IMR-90 (cell line): Measurements from ENCODE around the gene CTDP1. TPM values are rescaled to one million over a fixed set of nuclear protein-coding genes. Genes with fewer than 3 reads are reported as not detected.

Experiments used
- ATAC-seq: fragments of 200-7000 bp; cut with Tn5 transposase; 2 replicates; pipeline ENCODE4 v1.9.1; 2020; ENCODE audit warnings: low read depth, mild to moderate bottlenecking, moderate library complexity
- BruUV-seq: library from RNA; stranded (reverse); fragments of 400-500 nt; replicated peaks from 2 replicates; lab custom pipeline; 2021; lab: Mats Ljungman, UMichigan
- CTCF ChIA-PET: fragments of 300-600 bp; formaldehyde crosslinking; extraction: SDS; loops from one replicate; lab custom pipeline; 2021; ENCODE audit warnings: antibody characterized with exemption; lab: Yijun Ruan, JAX
- POLR2A ChIA-PET: fragments of 300-600 bp; sonication (Branson Sonifier 250); formaldehyde crosslinking; loops from one replicate; lab custom pipeline; 2022; ENCODE audit warnings: antibody characterized with exemption; ENCODE audit not compliant: unreplicated experiment; lab: Charles Lee
- DNase-seq: peaks from one replicate; pipeline ENCODE4 v3.0.0; 2013
- H2AFZ ChIP-seq: replicated peaks from 2 replicates; pipeline ENCODE3; 2013; ENCODE audit warnings: low read length, mild to moderate bottlenecking; ENCODE audit not compliant: poor library complexity
- H2AK5ac ChIP-seq: 2 replicates; pipeline ENCODE4 v1.6.1; 2013; ENCODE audit warnings: low read depth, low read length, inconsistent platforms
- H2AK9ac ChIP-seq: replicated peaks from 2 replicates; pipeline ENCODE3; 2013; ENCODE audit warnings: mild to moderate bottlenecking, low read depth, low read length, moderate library complexity; ENCODE audit not compliant: poor library complexity
- H2BK120ac ChIP-seq: 2 replicates; pipeline ENCODE4 v1.6.1; 2013; ENCODE audit warnings: low read depth, low read length, inconsistent platforms
- H2BK15ac ChIP-seq: 3 replicates; pipeline ENCODE4 v1.6.1; 2013; ENCODE audit warnings: low read depth, low read length, inconsistent platforms
- H2BK20ac ChIP-seq: 2 replicates; pipeline ENCODE4 v1.6.1; 2013; ENCODE audit warnings: low read depth, mild to moderate bottlenecking, inconsistent platforms, low read length, moderate library complexity
- H2BK5ac ChIP-seq: 2 replicates; pipeline ENCODE4 v1.6.1; 2013; ENCODE audit warnings: mild to moderate bottlenecking, low read depth, low read length, inconsistent platforms; ENCODE audit not compliant: poor library complexity, severe bottlenecking
- H3K14ac ChIP-seq: replicated peaks from 2 replicates; pipeline ENCODE4 v1.6.1; 2013; ENCODE audit warnings: low read depth, low read length, inconsistent platforms
- H3K18ac ChIP-seq: 2 replicates; pipeline ENCODE4 v1.6.1; 2013; ENCODE audit warnings: low read depth, low read length, control low read depth
- H3K23ac ChIP-seq: 2 replicates; pipeline ENCODE4 v1.6.1; 2013; ENCODE audit warnings: low read depth, low read length, inconsistent platforms
- H3K27ac ChIP-seq: 2 replicates; pipeline ENCODE4 v1.5.1; 2013; ENCODE audit warnings: mild to moderate bottlenecking, control low read depth, low read length; ENCODE audit not compliant: insufficient read depth
- H3K27me3 ChIP-seq: 2 replicates; pipeline ENCODE4 v1.6.1; 2013; ENCODE audit warnings: low read length; ENCODE audit not compliant: control insufficient read depth, insufficient read depth
- H3K36me3 ChIP-seq: 2 replicates; pipeline ENCODE4 v1.6.1; 2013; ENCODE audit warnings: low read length, mixed read lengths; ENCODE audit not compliant: control insufficient read depth, insufficient read depth
- H3K4ac ChIP-seq: 2 replicates; pipeline ENCODE4 v1.6.1; 2013; ENCODE audit warnings: low read depth, low read length, inconsistent platforms
- H3K4me1 ChIP-seq: 2 replicates; pipeline ENCODE4 v1.6.1; 2013; ENCODE audit warnings: low read length, mixed read lengths; ENCODE audit not compliant: control insufficient read depth, insufficient read depth
- H3K4me2 ChIP-seq: 2 replicates; pipeline ENCODE4 v1.6.1; 2013; ENCODE audit warnings: low read depth, mild to moderate bottlenecking, control low read depth, low read length, moderate library complexity
- H3K4me3 ChIP-seq: 2 replicates; pipeline ENCODE4 v1.5.1; 2013; ENCODE audit warnings: low read depth, mild to moderate bottlenecking, control low read depth, low read length, moderate library complexity; ENCODE audit not compliant: insufficient read depth
- H3K56ac ChIP-seq: 2 replicates; pipeline ENCODE4 v1.6.1; 2013; ENCODE audit warnings: low read length, inconsistent platforms; ENCODE audit not compliant: insufficient read depth; ENCODE audit errors: extremely low read depth
- H3K79me1 ChIP-seq, 2 experiments: 2 replicates each; pipeline ENCODE4 v1.6.1; 2013; ENCODE audit warnings: low read length in 2 of 2, inconsistent platforms in 1 of 2, low read depth in 1 of 2
- H3K9ac ChIP-seq: 2 replicates; pipeline ENCODE4 v1.6.1; 2013; ENCODE audit warnings: low read depth, low read length, control low read depth
- H3K9me1 ChIP-seq: 2 replicates; pipeline ENCODE4 v1.6.1; 2013; ENCODE audit warnings: low read length, inconsistent platforms; ENCODE audit not compliant: insufficient read depth
- H3K9me3 ChIP-seq: 2 replicates; pipeline ENCODE4 v1.6.1; 2013; ENCODE audit warnings: low read length; ENCODE audit not compliant: control insufficient read depth, insufficient read depth
- H4K20me1 ChIP-seq: 2 replicates; pipeline ENCODE4 v1.6.1; 2013; ENCODE audit warnings: low read length, inconsistent platforms; ENCODE audit not compliant: insufficient read depth
- H4K5ac ChIP-seq: 2 replicates; pipeline ENCODE4 v1.6.1; 2013; ENCODE audit warnings: mild to moderate bottlenecking, low read depth, low read length, control low read depth
- H4K8ac ChIP-seq, 2 experiments: 2 replicates each; pipeline ENCODE4 v1.6.1; 2013; ENCODE audit warnings: low read depth in 2 of 2, low read length in 2 of 2, control low read depth in 1 of 2, inconsistent platforms in 1 of 2
- H4K91ac ChIP-seq: 2 replicates; pipeline ENCODE4 v1.6.1; 2013; ENCODE audit warnings: low read depth, low read length, inconsistent platforms; ENCODE audit not compliant: insufficient read depth
- BHLHE40 ChIP-seq: fragments of 150-350 bp; IDR thresholded peaks from 2 replicates; pipeline ENCODE4 v1.6.1; 2016; ENCODE audit warnings: mild to moderate bottlenecking, low read depth, low read length
- CEBPB ChIP-seq: IDR thresholded peaks from 2 replicates; pipeline ENCODE4 v1.6.1; 2012; ENCODE audit warnings: low read depth, low read length, improper control_type of control experiment
- CHD1 ChIP-seq: IDR thresholded peaks from 2 replicates; pipeline ENCODE4 v1.6.1; 2012; ENCODE audit warnings: low read depth, low read length, improper control_type of control experiment
- CTCF ChIP-seq: conservative IDR thresholded peaks from 2 replicates; pipeline ENCODE4 v1.5.1; 2012; ENCODE audit warnings: mild to moderate bottlenecking, low read depth, low read length, improper control_type of control experiment
- FOS ChIP-seq: fragments of 150-350 bp; IDR thresholded peaks from 2 replicates; pipeline ENCODE4 v1.6.1; 2016; ENCODE audit warnings: low read depth, low read length
- MAFK ChIP-seq: IDR thresholded peaks from 2 replicates; pipeline ENCODE4 v1.6.1; 2012; ENCODE audit warnings: low read depth, low read length, improper control_type of control experiment
- MAZ ChIP-seq: IDR thresholded peaks from 2 replicates; pipeline ENCODE4 v1.6.1; 2012; ENCODE audit warnings: low read depth, mild to moderate bottlenecking, low read length, improper control_type of control experiment, moderate library complexity, borderline replicate concordance
- MXI1 ChIP-seq: IDR thresholded peaks from 2 replicates; pipeline ENCODE4 v1.6.1; 2012; ENCODE audit warnings: low read depth, mild to moderate bottlenecking, low read length, moderate library complexity, borderline replicate concordance
- NFE2L2 ChIP-seq: fragments of 150-350 bp; IDR thresholded peaks from 2 replicates; pipeline ENCODE4 v1.6.1; 2016; ENCODE audit warnings: low read depth, mild to moderate bottlenecking, low read length
- POLR2A ChIP-seq: IDR thresholded peaks from 2 replicates; pipeline ENCODE4 v1.6.1; 2012; ENCODE audit warnings: mild to moderate bottlenecking, low read depth, low read length
- RAD21 ChIP-seq: IDR thresholded peaks from 2 replicates; pipeline ENCODE4 v1.6.1; 2012; ENCODE audit warnings: low read length, improper control_type of control experiment
- RCOR1 ChIP-seq: IDR thresholded peaks from 2 replicates; pipeline ENCODE4 v1.6.1; 2012; ENCODE audit warnings: mild to moderate bottlenecking, low read length, improper control_type of control experiment; ENCODE audit not compliant: insufficient replicate concordance
- RFX5 ChIP-seq: IDR thresholded peaks from 2 replicates; pipeline ENCODE4 v1.8.0; 2012; ENCODE audit warnings: low read depth, mild to moderate bottlenecking, low read length, moderate library complexity
- SMC3 ChIP-seq: fragments of 150-350 bp; IDR thresholded peaks from 2 replicates; pipeline ENCODE4 v1.6.1; 2016; ENCODE audit warnings: low read depth, mild to moderate bottlenecking, antibody characterized with exemption, low read length, moderate library complexity
- WGBS, 2 experiments: methylation state at CpG; one replicate each; pipeline versions ENCODE4 v1.1.5 to v1.1.7; 2013; ENCODE audit warnings: missing lambda C conversion rate in 2 of 2; ENCODE audit not compliant: insufficient read length in 1 of 2; ENCODE audit errors: extremely low coverage in 2 of 2; 5-methylcytosine and 5-hydroxymethylcytosine counted together
- dilution Hi-C: fragments of 300-500 bp; cut with HindIII; formaldehyde crosslinking; loops from one replicate; pipeline ENCODE4 v1.14.3; 2018; ENCODE audit warnings: low sequenced_read_pairs; ENCODE audit not compliant: unreplicated experiment
- in situ Hi-C: fragments of 300-500 bp; cut with MboI; formaldehyde crosslinking; loops from 3 replicates; pipeline ENCODE4 v1.14.3; 2019; ENCODE audit warnings: low sequenced_read_pairs, inconsistent platforms, mixed read lengths
- intact Hi-C: fragments of 100-400 bp; cut with micrococcal nuclease; formaldehyde crosslinking; loops from 2 replicates; pipeline ENCODE4 v1.10.0; 2022
- polyA plus RNA-seq, 3 experiments: library from polyadenylated mRNA; depleted of rRNA; stranded (reverse); fragments of >200 nt; gene quantifications; 2 replicates each; pipeline ENCODE4 v1.2.3, GENCODE V29; 2012; ENCODE audit warnings: low replicate concordance in 1 of 3
- total RNA-seq: library from RNA; depleted of rRNA; stranded (reverse); fragments of >200 nt; gene quantifications from 2 replicates; pipeline ENCODE4 v1.2.3, GENCODE V29; 2012
- TF ChIP-seq, protein P1 (sequence below): fragments of 150-350 bp; IDR thresholded peaks from 2 replicates; pipeline ENCODE4 v1.6.1; 2016; ENCODE audit warnings: low read depth, mild to moderate bottlenecking, low read length, moderate library complexity, borderline replicate concordance
- TF ChIP-seq, protein P2 (sequence below): fragments of 150-350 bp; IDR thresholded peaks from 2 replicates; pipeline ENCODE4 v1.6.1; 2017; ENCODE audit warnings: mild to moderate bottlenecking, antibody characterized with exemption, low read length, low read depth

The CTDP1 gene
- total and polyA plus RNA-seq, 2 of the 4 experiments (the other 2 are of a cell fraction) = 13.4 to 17.6 TPM

DNA sequence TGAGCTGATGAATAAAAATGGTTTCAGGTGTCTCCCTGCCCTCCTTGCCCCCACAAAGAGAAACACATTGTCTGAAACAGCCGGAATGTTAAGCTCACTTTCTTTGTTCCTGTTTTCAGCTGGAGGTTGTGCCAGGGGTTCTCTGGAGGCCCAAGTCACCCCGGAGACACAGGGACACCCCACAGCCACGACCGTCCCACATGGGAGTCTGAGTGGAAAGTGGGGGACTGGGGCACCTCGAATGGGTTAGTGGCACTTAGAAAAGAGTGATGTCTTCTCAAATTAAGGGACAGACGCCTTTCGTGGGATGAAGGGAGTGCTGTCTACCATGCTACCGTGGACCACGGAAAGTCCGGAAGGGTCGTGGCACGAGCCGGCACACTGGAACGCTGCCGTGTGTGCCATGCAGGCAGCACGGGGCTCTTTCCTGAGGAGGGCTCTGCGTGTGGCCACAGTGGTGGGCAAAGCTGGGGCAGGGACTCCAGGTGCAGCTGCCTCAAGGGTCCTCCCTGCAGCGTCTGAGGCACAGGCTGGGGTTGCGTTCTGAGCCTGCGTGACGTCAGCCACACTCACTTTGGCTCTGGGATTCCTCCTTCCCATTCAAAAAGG is 39.4 kb upstream of the CTDP1 start:
- POLR2A ChIA-PET = no interaction called here
- H3K23ac ChIP-seq = no peak overlapping the region
- DNase-seq = no peak
- H4K20me1 ChIP-seq = no peaks in the 10 kb centered on the region
- H3K9ac ChIP-seq = no peak overlapping the region
- no peaks in the 10 kb centered on the region for H3K4me1 ChIP-seq
- no peak overlapping the region for H3K18ac ChIP-seq
- H2AK9ac ChIP-seq = no peak overlapping the region
- H4K8ac ChIP-seq = no peak overlapping the region
- no peak overlapping the region for H3K4me2 ChIP-seq
- BruUV-seq = no TSS peak
- H3K27me3 ChIP-seq = peaks cover 34% of the 10 kb centered on the region
- H2BK5ac ChIP-seq = no peak overlapping the region
- WGBS, 2 experiments = 83% methylated on average over 14 of the region's 21 CpGs; no CpG with 5 or more reads in 1 of the 2 experiments
- no peak overlapping the region for H4K5ac ChIP-seq
- CTCF ChIA-PET = no interaction called here
- no peak overlapping the region for H3K14ac ChIP-seq
- H3K56ac ChIP-seq = no peak overlapping the region
- intact Hi-C loops = no loop called here
- H2BK20ac ChIP-seq = no peak overlapping the region
- no peak overlapping the region for H3K4ac ChIP-seq
- H4K91ac ChIP-seq = no peak overlapping the region
- no peak overlapping the region for H2AK5ac ChIP-seq
- H3K27ac ChIP-seq = no peak overlapping the region
- no peaks in the 10 kb centered on the region for H3K36me3 ChIP-seq
- TF ChIP-seq MXI1 (no peak), MAZ (no peak), POLR2A (no peak), FOS (no peak), NFE2L2 (no peak), RAD21 (no peak), RFX5 (no peak), BHLHE40 (no peak), MAFK (no peak), SMC3 (no peak), RCOR1 (no peak), CTCF (no peak), CEBPB (no peak), CHD1 (no peak)
- TF ChIP-seq, protein P1, sequence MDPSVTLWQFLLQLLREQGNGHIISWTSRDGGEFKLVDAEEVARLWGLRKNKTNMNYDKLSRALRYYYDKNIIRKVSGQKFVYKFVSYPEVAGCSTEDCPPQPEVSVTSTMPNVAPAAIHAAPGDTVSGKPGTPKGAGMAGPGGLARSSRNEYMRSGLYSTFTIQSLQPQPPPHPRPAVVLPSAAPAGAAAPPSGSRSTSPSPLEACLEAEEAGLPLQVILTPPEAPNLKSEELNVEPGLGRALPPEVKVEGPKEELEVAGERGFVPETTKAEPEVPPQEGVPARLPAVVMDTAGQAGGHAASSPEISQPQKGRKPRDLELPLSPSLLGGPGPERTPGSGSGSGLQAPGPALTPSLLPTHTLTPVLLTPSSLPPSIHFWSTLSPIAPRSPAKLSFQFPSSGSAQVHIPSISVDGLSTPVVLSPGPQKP = no peak
- TF ChIP-seq, protein P2, sequence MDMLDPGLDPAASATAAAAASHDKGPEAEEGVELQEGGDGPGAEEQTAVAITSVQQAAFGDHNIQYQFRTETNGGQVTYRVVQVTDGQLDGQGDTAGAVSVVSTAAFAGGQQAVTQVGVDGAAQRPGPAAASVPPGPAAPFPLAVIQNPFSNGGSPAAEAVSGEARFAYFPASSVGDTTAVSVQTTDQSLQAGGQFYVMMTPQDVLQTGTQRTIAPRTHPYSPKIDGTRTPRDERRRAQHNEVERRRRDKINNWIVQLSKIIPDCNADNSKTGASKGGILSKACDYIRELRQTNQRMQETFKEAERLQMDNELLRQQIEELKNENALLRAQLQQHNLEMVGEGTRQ = no peak
- dilution Hi-C loops = no loop called here
- H2BK120ac ChIP-seq = no peak overlapping the region
- H3K79me1 ChIP-seq = no peaks in the 10 kb centered on the region
- in situ Hi-C loops = loop anchor here (5.0 kb wide), 1 partner anchor 263 kb away; no protein-coding TSS in a partner anchor
- H3K9me1 ChIP-seq = no peaks in the 10 kb centered on the region
- H2BK15ac ChIP-seq = no peak overlapping the region
- H3K4me3 ChIP-seq = no peak overlapping the region
- H3K9me3 ChIP-seq = no peaks in the 10 kb centered on the region
- no peak overlapping the region for H2AFZ ChIP-seq
- no peak for ATAC-seq
